CD1c-positive myeloid dendritic cell (primary cell): ENCODE measurements around the gene TMEM132C.

Experiments
- DNase-seq: peaks from one replicate; pipeline ENCODE4 v3.0.0-alpha.2; 2016; ENCODE audit errors: extremely low spot score

Gene TMEM132C

GRCh38 chr12:128288357-128288756 lies 21.4 kb downstream of the TMEM132C start:
- DNase-seq = no peak

- DNase-seq = no peak
Measured at GRCh38 chr12:128288896-128289295, 21.9 kb downstream of the TMEM132C start.

GRCh38 chr12:128290938-128291337 lies 24.0 kb downstream of the TMEM132C start:
- DNase-seq = no peak

GRCh38 chr12:128298091-128298748 lies 31.2 kb downstream of the TMEM132C start:
- no peak for DNase-seq

GRCh38 chr12:128305336-128305892 lies 38.4 kb downstream of the TMEM132C start:
- DNase-seq = no peak

GRCh38 chr12:128307791-128308190 lies 40.8 kb downstream of the TMEM132C start:
- no peak for DNase-seq

- no peak for DNase-seq
Measured at GRCh38 chr12:128312661-128313060, 45.7 kb downstream of the TMEM132C start.

GRCh38 chr12:128313931-128314330 lies 47.0 kb downstream of the TMEM132C start:
- DNase-seq = no peak

GRCh38 chr12:128314611-128315010 lies 47.6 kb downstream of the TMEM132C start:
- DNase-seq = no peak

GRCh38 chr12:128316078-128316477 lies 49.1 kb downstream of the TMEM132C start:
- DNase-seq = no peak

GRCh38 chr12:128316973-128317526 lies 50.1 kb downstream of the TMEM132C start:
- DNase-seq = no peak

GRCh38 chr12:128318341-128318740 lies 51.4 kb downstream of the TMEM132C start:
- DNase-seq = no peak

GRCh38 chr12:128318946-128319345 lies 52.0 kb downstream of the TMEM132C start:
- DNase-seq = no peak

- DNase-seq = no peak
Measured at GRCh38 chr12:128322341-128322740, 55.4 kb downstream of the TMEM132C start.

GRCh38 chr12:128323145-128323920 lies 56.4 kb downstream of the TMEM132C start:
- DNase-seq = no peak

- DNase-seq = no peak
Measured at GRCh38 chr12:128325646-128326045, 58.7 kb downstream of the TMEM132C start.

- DNase-seq = no peak
Measured at GRCh38 chr12:128326406-128326805, 59.4 kb downstream of the TMEM132C start.

GRCh38 chr12:128328961-128329360 lies 62.0 kb downstream of the TMEM132C start:
- no peak for DNase-seq

- no peak for DNase-seq
Measured at GRCh38 chr12:128336204-128337070, 69.5 kb downstream of the TMEM132C start.

GRCh38 chr12:128337071-128337345 lies 70.0 kb downstream of the TMEM132C start:
- no peak for DNase-seq

- no peak for DNase-seq
Measured at GRCh38 chr12:128337431-128338170, 70.6 kb downstream of the TMEM132C start.
